NCI-H774 (cell line): ENCODE data around the gene MEPE.

Source experiments
- DNase-seq: peaks from one replicate; lab custom pipeline; 2025; lab: John Stamatoyannopoulos, UW

The MEPE gene

DNA sequence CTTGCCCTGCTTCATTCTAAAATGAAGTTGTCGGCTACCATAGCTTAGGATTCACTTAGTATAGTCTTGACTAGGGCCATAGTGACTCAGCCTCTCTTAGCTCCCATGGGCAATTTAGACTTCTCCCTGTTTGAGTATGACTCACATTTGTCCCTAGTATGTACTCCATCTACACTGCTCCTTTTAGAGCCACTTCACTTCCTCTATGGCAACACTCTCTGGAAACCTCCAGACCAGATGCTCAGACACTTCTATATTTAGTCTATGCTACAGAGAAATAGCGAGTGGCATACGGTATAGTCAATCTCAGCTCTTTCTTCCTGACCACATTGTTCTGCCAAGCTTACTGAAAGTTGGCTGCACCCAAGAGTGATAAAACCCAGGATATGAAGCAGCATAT lies 11.2 kb downstream of the MEPE start:
- DNase-seq = no peak

DNA sequence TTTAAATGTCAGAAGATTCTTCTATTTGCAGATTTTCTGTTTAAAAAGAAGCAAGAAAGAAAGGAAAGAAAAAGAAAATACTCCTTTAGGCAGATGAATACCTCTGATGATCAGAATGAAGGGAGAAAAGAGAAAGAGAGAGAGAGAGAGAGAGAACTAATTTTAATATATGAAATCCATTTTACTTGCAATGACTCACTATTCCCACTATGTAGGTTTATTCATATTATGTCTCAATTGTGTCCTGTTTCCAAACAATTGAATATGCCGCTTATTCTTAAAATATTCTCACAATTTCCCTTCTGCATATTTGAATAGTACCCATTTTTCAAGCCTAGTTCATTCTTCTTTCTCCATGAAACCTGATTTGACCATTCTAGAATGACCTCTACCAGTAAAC lies 11.7 kb downstream of the MEPE start:
- DNase-seq = no peak

DNA sequence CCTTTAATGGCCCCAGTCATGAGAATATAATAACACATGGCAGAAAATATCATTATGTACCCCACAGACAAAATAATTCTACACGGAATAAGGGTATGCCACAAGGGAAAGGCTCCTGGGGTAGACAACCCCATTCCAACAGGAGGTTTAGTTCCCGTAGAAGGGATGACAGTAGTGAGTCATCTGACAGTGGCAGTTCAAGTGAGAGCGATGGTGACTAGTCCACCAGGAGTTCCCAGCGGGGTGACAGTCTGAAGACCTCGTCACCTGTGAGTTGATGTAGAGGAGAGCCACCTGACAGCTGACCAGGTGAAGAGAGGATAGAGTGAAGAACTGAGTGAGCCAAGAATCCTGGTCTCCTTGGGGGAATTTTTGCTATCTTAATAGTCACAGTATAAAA lies 13.5 kb downstream of the MEPE start:
- DNase-seq = no peak

DNA sequence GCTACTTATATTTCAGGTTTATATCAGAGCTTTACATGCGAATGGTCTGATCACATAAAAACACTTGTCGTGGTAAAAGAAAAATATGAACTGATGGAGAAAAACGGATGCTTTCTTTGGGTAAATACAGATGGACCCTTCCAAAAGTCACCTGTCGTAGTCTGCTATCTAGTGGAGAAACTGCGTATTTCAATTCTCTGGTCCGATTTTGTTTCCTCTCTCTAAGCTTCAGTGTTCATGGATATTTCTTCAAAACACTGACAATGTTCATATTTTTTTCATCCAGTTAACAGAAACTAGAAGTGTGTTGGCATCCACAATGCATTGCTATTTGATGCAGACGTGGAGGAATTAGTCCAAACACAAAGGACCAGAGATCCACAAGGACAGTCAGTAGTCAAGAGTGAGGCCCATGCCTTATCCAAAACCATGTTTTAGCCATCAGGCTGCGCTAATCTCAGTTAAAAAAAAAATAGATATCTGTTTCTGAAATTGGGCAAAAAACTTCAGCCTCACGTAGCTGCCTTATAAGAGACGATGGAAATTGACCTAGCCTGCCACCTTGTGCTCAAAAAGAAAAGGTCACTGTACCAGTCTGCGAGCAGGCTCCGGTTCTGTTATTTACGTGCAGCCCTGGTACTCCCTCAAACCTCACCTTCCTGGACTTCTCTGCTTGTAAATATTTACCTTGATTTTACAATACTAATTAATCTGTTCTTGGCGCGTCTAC lies 16.0 kb downstream of the MEPE start:
- DNase-seq = peak; percentile 4

DNA sequence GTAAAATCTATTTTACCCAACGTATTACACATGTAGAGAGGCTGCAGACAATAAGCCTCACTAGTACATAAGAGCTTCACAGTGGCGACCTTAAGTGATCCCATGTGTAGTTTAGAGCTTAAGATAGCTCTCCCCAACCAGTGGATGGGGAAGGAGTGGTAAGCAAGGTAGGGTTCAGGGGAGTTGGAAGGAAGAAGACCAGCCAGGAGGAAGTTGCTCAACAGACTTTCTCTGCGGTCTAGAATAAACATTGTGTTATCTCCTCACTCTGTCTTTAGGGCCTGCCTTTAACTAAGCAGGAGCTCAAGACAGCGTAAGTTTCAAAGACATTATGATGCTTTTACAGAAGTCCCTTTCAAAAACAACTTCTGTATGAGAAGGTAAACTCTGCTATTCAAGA lies 16.8 kb downstream of the MEPE start:
- no peak for DNase-seq

DNA sequence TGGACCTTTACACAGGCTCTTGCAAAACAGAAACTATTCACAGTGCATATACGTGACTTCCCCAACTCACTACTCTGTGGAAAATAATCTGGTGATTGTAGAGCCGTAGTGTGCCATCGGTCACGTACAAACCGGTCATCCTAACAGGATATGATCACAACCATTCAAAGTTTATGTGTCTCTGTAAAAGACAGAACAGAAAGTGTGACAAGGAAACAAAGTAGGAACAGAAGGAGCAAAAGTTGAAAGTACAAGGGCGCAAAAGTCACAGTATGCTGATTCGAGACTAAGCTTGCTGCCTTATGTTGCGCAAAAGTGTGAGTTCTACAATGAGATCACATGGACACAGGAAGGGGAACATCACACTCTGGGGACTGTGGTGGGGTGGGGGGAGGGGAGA lies 18.6 kb downstream of the MEPE start:
- no peak for DNase-seq

DNA sequence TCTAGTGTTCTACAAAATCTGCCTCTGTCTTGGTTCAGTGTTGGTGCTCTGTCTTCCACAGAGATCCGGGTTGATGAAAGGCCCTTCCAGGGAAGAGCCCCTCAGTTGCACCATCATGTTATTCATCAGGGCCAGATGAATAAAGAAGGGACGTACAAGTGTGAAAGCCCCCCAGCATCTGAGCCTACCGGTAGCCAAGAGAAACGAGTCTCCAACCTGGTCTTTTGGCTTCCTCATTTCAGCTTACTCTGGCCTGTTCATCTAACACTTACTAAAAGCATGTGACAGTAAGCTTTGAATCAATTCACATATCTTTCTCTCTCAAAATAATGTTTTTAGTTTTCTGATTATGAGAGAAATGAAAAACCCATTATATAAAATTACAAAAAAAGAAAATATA lies 19.2 kb downstream of the MEPE start:
- no peak for DNase-seq

DNA sequence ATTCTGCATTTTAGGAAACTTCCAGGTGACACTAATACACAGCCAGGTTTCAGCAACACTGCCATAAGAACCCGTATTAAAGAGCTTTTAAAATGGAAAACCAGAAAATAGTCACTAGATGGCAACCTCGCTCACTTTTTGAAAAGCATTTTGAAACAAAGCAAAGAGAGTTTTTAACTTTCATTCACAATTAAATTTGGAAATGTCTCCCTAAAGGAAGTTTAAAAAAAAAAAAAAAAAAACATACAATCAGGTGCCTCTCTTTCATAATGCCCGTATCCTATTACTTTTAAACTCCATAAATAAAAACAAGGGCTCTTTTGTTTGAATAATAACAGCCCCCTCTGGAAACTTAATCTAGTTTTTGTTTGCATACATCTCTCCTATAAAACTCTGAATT lies 20.3 kb downstream of the MEPE start:
- peak; percentile 7 for DNase-seq

DNA sequence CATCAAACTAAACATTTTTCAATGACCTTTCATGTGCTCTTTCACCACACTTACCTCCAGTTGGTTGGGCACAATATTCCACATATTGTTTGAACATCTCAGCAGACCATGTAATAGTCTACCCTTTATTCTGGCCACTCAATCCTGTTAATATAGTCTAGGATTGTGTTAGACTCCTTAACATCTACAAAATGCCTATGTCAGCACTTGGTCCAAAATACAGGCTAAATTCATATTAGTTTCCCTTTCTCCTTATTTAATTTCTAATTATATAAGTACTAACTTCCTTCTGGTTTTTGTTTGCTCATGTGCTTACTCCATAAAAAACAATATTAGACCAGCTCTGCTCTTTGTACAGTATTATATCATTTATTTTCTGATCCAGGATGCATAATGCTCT lies 21.1 kb downstream of the MEPE start:
- no peak for DNase-seq

DNA sequence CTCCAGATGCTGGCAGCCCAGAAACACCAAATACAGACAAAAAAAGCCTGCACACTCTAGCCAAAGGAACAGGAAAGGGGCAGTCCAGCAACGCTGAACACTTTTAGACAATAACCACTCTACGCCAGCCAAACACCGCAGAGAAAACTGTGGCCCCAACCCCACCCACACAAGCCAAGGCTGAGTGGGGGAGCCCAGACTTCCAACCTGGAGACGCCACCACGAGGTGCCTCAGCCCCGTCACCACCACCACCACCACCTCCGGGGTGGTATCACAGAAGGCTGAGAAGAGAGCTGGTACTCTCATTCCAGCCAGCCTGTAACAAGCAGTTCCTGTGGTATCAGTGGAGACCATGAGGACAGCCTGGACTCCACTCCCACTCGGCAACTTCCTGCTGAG lies 22.8 kb downstream of the MEPE start:
- no peak for DNase-seq

DNA sequence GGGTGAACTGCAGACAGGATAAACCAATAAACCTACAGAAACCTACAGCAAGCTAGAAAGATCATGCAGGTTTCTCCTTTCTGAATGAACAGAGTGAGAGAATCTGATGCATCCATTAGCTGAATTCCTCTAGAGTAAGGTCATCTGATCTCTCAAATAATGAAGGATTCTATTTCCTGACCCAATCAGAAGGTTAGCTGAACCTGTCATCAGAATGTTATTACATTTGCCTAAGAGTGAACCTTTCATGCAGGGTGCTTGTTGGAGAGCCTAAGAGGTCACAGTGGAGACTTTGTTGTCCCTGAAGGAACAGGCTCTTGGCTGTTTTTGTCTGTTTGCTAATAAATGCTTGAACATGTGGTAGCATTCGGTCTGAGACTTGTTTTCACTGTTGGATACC lies 24.0 kb downstream of the MEPE start:
- DNase-seq = no peak

DNA sequence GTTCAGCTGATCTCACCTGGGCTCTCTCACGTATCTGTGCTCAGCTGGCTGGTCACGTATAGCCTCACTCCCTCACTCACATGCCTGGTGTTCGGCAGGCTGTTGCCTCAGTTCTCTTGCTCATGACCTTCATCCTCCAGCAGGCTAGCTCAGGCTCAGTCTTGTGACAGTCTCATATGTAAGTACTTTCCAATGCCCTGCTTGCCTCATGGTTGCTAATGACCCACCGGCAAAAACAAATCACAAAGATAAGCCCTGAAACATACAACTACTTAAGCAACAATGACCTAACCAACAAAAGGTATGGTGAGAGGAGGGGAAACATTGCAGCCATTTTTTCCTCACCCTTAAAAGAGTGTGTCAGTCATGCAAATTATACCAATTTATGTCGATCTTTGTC lies 25.0 kb downstream of the MEPE start:
- DNase-seq = no peak

DNA sequence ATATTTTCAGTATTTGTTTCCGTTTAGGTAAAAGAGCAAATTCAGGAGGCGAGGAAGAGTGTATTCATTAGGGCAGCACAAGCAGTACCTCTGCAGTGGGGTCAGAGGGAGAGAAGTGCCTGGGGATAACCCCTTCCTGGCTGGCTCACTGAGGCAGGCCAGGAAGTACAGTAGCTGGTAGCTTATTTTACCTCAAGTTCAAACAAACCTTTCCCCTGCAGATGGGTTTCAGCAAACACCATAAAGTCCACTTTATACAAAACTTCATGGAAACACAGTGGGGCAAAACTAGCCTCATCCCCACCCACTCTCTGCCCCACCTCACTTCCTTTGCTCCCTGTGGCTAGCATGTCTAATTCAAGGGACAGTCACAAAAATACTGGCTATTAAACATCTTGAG lies 29.5 kb downstream of the MEPE start:
- no peak for DNase-seq

DNA sequence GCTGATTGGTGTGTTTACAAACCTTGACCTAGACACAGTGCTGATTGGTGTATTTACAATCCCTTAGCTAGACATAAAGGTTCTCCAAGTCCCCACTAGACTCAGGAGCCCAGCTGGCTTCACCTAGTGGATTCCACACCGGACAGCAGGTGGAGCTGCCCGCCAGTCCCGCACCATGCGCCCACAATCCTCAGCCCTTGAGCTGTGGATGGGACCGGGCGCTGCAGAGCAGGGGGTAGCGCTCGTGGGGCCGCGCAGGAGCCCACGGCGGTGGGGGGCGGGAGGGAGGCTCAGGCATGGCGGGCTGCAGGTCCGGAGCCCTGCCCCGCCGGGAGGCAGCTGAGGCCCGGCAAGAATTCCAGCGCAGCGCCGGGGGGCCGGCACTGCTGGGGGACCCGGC lies 30.7 kb downstream of the MEPE start:
- no peak for DNase-seq

DNA sequence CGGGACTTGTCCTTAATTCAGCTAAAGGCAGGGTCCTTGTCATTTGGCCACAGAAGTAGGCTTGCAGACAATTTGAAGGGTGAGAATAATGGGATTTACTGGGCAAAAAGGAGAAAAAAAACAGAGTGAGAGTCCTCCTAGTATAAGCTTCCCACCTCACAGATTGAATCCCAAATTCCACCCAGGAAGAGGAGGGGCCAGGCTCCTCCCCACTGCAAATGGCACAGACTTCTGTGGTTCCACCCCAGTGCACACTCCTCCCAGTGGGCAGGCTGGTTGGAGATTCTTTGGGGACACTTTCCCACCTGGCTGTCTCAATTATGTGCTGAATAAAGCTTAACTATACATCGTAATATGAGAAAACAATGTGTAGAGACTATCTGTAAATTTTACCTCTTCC lies 31.6 kb downstream of the MEPE start:
- DNase-seq = no peak

DNA sequence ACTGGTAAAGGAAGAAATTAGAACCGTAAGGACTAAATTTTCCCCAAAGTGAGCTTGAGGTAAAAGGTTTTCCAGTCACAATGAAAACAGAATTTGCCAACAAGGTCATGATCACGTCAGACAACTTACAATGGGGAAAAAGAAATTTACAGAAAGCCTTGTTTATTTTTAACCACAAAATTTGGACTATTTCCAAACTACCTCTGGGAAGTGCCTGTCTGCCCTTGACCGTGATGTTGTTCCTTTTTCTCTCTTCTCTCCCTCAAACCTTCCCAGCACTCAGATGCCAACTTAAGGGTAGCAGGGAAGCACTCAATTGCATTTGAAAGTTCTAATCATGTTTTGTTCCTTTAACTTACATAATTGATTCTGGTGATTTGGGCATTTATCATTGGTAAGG lies 32.5 kb downstream of the MEPE start:
- peak; percentile 2 for DNase-seq

DNA sequence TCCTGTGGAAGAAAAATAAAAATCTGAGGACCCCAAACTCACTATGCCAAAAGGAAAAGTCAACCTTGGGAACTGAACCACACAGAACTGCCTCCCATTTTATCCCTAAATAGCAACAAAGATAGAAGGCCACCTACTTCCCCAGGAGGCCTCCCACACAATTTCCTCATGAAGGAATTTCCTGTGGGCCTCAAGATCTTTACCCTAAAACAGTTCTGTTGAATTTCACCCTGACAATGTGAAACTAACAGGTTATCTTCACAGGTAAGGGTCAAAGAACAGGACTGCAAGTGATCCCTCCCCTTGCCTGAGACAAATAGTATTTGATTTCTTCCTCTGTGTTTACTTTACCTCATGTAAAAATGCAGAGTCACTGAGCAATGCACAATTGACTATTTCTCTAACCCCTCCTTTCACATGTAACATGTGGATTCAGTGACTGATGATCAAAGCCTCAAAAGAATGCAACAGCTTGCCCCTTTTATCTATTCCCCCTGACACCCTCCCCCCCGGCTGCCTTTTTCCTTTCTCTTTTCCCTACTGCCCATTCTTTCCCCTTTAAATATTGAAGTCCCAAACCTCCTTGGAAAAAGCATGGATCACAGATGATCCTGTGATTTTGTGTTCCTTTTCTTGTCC lies 33.3 kb downstream of the MEPE start:
- DNase-seq = no peak

DNA sequence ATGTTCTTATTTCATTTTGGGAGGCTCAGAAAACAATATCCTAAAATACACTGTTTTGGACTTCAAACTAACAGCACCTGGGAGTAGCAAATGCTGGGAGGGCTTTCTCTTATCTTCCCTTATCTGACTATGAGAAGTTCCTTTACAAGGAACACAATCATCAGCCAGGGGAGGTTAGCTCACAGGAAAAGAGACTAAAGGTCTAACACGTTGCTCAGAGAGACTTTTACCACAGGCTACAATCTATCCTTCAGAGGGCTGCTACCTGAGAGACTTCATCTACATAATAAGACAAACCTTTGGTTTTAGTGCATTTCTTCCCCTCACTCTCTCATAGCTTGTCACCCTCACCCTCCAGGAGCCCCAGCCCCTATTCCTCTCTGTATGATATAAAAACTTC lies 35.8 kb downstream of the MEPE start:
- DNase-seq = no peak

DNA sequence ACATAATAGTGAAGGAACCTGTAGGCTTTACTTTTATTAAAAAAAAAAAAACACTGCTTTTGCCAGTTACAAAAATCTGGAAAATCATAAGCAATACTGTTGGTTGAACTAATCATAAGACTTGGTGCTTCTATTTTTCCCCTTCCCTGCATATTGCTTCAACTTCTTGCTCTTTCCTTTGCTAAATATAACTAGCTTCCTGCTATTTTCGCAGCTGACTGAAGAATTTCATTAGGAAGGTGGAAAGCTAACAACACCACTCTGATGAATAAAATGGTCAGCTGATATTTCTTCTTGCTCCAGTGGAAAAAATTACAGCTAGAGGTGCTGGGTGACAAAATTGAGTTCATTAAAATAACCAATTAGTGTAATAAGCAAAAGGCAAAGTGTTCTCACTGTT lies 39.3 kb downstream of the MEPE start:
- no peak for DNase-seq

DNA sequence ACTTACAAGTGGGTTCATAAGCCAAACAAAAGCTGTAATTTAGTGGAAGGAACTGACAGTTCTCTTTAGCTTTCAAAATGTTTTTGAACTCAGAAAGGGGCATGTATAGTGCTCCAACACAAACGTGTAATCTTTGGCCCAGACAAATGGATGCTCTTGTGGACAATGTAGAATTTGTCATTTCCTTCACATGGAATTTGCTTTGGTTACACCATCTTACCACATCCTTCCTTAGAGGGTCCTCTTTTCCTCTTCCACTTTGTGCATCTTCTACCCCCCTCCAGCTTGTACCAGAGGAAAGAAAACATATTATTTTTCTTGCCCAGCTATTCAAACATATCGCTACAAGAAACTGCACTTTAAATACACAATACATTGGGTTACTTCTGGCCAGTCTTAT lies 42.4 kb downstream of the MEPE start:
- no peak for DNase-seq

DNA sequence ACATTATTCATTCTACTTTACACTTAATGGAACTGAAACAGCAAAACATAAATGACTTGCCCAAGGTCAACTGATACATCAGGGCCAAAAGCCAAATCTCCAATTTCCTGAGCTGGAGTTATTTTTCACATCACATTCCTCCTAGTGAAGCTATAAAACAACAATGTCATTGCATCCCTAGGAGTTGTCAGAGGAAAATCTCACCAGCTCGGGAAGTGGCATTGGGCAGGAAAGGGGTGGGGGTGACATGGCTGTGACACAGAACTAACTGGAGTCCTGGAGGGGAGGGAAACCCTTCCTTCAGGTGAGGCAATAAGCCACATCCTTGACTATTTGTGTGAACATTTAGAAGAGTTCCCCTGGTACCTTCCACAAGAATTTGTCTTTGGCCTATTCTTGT lies 47.3 kb downstream of the MEPE start:
- no peak for DNase-seq

DNA sequence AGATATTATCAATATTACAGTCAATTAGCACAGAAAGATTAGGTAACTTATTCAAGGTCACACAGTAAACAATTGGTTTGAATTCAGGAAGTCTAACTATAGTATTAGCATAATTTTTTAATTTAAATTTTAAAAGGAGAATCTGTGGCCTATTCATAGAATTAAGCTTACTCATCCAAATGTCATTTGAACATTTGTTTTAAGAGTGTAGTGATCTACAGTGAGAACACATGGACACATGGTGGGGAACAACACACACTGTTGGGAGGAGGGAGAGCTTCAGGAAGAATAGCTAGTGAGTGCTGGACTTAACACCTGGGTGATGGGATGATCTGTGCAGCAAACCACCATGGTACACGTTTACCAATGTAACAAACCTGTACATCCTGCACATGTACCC lies 48.3 kb downstream of the MEPE start:
- no peak for DNase-seq

DNA sequence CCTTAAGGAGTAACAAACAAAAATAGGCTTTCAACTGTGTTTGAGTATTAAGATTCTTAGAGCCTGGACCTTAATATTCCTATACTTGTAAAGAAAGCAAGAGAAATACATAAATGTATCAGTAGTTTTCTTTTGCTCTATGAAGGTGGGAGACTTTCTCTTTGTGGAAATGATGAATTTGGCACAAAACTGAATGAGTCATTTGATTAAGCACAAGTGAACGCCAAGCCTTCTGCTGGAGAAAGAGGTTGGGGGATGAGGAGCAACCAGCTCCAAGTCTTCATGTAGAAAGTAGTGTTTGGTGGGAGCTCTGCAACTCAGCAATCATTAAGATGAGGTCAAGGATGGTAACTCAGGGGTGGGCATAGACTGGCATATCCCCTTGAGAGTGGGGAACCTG lies 49.6 kb downstream of the MEPE start:
- DNase-seq = no peak

DNA sequence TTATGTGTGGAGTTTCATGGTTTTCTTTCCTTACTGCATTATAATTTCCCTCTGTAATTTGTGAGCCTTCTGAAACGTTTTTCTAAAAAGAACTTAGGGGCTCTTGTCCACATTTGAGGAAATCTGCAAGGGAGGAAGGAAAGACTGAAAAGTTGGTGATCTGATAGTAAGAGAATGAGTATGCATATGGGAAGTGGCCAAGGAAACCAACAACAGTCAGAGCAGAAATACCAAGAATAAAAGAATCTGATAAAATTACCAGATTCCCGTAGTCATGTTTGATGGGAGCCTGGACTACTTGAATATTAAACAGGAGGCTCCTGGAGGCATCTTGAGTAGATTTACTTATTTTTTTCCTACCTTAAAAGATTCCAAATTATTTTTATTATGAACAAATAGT lies 50.1 kb downstream of the MEPE start:
- DNase-seq = no peak
